GM18520 (cell line): ENCODE measurements around the gene OSTC.

Experiments
- ATAC-seq: cut with Tn5 transposase; IDR thresholded peaks from one replicate; pipeline ENCODE4 v1.9.1; 2021; ENCODE audit not compliant: unreplicated experiment

The OSTC gene

DNA sequence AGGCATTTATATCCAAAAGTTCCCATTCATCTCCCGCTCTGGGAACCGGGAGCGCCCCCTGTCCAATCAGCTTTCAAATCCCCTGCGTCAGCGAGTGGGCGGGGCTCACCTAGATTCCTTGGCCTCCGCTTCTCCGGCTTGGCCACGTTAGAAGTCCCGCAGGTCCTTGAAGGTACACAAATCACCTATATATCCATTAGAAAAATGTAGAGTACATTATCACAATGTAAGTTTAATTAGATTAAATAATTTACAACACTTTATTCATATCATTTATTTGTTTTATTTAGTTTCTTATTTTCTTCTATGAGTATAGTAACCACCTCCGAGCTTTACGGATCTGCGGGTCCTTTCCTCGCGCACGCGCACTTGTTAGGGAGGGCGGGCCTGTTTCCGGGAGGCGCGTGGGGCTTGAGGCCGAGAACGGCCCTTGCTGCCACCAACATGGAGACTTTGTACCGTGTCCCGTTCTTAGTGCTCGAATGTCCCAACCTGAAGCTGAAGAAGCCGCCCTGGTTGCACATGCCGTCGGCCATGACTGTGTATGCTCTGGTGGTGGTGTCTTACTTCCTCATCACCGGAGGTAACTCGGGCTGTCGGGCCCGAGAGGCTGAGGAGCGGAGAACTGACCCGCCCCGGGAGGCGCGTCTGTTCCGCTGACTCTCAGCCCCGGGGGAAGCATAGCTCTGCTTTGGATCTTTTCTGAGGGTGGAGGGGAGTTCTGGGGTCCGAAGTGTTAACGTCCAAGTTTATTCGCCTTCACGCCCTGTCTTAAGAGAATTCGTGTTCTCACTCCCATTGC, at the start of gene OSTC:
OSTC (plus strand) TSS at position 388 of the 802 bp plus-strand sequence; CDS start at position 445, 57 bp downstream.
- peak; percentile 90 for ATAC-seq

DNA sequence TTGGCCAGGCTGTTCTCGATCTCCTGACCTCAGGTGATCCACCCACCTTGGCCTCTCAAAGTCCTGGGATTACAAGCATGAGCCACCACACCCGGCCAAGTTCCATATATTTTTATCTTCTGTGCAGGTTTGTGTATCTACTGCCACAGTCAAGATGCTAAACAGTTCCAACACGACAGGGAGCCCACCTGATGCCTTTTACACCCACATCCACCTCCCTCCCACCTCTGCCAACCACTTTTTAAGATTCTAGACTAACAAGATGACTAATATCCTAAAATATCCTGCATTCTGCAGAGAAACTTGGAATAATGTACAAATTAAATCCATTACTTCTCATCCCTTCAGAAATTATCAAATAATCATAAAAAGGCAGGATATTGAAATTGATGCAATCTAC, 49.3 kb upstream of the OSTC start:
- ATAC-seq, result no peak

DNA sequence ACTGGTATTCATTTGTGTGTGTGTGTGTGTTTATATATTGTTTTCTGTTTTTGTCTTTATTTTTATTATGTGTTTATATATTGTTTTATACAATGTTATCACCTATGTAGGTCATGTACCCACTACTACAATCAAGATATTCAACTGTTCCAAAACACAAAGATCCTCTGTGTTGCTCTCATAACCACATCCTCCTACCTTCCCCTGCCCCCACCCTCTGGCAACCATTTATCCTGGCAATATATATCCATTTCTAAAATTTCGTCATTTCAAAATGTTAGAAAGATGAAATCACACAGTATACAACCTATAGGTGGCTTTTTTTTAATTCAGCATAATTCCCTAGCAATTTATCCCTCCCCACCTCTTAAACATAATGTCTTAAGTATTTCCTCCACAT, 48.9 kb upstream of the OSTC start:
- no peak for ATAC-seq

DNA sequence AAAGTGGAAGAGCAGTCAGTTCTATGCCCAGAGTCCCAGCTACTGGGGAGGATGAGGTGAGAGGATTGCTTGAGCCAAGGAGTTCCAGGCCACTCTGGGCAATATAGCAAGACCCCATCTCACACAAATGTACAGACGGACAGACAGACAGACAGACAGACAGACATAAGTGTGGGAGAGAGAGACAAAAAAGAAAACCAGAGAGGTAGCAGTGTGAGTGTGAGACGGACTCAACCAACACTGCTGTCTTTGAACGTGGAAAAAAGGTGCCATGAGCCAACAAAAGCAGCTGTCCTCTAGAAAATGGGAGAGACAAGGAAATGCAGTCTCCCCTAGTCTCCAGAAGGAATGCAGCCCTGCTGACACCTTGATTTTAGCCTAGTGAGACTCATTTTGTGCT, 48.2 kb upstream of the OSTC start:
- no peak for ATAC-seq

DNA sequence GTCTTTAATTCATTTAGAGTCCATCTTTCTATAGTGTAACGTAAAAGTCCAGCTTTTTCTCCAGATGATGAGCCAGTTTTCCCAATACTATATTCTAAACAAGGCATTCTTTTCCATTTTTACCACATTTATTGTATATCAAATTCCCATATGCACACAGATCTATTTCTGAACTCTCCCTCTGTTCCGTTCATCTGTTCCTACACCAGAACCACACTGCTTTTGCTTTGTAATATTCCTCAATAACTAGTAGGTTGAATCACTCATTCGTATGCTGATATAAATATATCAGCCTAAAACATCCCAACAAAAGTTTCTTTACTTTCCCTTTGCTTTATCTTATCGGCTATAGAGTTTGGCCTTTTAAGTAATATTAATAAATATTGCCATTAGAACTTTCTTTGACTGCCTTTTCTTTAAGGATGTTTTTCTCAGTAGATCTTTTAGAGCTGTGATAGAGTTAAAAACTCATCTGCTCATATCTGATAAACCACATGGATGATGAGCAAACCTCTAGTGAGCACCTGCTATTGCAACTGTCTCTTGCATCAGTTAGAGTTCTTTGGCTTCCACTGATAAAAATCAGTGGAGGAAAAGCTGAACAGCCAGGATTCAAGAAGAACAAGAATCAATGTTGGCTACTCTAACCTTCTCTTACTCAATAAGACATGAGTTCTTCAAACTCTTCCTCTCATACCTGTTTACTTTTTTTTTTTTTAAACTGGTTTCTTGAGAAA, 43.2 kb upstream of the OSTC start:
- ATAC-seq, result no peak

DNA sequence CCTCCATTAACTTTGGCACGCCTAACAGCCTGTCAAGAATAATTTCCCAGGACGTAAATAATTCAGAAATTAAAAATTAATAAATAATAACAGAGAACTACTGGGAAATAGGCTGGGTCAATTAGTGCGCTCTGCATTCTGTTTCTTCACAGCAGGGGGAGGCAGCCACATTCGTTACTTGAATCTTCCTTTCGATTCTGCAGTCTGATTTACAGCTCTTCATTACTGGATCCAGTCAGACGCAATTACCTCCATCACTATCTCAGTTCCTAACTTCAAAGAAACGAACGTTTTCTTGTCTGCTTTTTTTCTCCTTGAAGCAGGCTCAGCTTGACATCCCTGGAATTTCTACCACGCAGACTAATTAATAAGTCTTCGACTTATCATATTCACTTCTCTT, 39.0 kb upstream of the OSTC start:
- no peak for ATAC-seq

DNA sequence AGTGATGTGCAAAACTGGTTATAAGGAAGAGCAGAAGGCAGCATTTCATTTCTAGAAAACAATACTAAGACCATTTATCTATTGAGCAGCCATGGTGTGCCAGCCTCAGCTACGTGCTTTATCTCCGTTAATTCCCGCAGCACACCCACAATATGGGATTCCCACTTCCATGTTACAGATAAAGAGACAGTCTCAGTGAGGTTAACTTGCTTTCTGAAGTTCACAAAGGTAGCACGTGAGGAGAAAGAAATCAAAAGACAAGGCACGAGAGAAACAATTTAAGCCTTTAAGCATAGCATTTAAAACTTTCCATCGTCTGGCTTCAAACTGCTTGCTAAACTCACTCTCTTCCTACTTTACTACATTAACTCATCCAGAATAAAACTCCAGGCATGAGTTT, 38.0 kb upstream of the OSTC start:
- no peak for ATAC-seq

DNA sequence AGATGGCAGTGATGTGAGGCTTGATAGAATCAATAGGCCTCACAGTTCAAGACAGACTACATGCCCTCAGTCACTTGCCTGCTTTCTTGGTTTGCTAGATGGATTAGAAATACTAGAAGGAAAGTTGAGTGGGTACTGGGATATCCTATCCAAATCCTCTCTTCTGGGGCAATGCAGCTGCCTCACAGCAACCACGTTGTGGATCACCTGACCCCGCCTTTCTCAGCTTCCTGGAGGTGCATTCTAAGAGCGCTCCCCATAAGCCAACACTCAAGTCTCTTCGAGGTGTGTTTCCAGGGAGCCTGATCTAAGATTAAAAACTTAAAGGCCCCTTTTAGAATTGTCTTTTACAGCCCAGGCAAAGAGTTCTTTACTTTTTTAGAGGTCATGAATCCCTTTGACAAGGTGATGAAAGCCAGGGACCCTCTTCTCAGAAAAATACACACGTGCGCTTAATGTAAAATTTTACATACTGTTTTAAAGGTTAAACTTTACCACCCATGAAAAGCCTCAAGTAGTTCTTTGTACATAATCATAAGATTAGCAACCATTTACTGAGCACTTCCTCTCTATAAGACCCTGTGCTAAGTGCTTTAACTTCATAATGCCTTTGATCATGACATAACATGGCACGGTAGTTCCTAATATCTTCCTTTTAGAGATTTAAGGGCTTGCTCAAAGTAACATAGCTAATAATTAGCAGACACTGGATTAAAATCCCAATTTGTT, 30.9 kb upstream of the OSTC start:
- no peak for ATAC-seq

DNA sequence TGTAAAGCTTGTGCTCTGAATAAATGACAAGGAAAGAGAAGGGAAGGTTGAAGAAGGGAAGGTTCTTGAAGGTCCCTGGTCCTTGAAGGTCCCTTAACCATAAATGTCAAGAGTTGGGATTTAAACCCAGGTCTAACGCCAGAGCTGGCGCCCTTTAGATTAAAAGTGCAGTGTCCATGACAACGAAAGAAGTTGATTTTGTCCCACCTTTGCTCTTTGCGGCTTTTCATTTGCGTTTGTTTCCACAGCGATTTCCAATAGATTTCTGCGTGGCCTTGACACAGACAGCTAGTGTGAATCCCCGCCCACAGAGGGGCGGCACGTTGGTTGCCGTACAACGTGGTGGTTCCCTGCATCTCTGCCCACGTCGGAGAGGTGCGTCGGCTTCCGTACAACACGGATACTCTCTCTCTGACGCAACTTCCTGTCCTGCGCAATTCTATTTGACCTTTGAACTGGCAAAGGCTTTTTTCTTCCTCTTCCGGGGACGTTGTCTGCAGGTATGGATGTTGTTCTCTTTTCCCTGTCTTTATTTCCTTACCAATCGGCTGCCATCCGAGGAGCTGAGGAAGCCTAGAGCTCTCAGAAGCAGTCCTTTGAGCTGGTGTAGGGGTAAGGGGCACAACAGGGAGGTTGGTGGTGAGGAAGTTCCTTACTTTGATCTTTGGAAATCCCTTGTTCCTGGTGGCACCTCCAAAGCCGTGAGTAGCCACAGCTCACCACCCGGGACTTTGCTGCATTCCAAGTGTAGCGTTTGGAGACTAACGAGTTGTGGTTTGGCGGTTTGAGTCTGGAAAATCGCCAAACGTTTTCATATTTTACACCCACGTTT, 30.1 kb upstream of the OSTC start, which contains the start of gene RPL34:
RPL34 (plus strand) TSS at position 476 of the 832 bp plus-strand sequence. CDS start 1,384 bp downstream, outside the sequence.
- peak; percentile 99 for ATAC-seq

DNA sequence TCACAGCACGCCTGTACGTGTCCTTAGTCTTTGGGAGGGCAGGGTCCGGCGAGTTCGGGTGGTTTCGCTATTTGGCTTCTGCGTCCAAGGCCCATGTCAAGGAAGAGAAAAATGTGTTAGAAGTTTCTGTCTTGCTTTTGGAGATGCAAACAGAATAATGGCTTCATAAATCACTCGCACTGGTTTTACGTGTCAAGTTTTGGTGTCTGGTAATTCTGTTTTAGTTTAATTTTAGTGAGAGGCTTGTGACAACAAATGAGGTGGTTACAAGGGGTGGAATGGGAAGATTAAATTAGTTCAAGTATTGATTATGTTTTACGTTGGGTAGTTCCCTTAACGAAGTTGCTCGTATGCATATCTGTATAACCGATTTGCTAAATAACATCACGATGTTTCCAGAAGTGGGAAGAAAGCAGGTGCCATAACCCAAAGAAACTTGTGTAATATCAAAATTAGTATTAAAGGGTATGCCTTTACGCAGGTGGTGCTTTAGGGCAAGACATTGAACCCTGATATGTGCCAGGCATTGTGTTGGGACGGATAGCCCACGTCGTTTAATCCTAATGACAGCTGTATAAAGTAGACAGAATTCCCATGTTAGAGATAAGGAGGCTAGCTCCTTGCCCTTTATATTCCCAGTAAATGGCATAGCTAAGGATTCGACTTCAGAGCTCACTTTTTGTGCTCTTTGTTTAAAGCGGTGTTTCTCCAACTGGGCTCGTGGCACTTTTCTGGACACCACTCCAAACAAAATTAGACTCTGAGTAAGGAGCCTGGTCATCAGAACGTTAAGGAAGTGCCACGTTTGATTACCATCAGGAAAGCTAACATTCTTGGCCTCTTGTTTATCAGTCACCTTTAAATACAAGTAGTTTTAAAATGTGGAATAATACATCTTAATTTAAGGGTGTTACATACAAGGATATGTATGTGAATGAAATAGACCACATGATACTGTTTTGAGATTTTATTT, 29.2 kb upstream of the OSTC start:
- ATAC-seq, result no peak

DNA sequence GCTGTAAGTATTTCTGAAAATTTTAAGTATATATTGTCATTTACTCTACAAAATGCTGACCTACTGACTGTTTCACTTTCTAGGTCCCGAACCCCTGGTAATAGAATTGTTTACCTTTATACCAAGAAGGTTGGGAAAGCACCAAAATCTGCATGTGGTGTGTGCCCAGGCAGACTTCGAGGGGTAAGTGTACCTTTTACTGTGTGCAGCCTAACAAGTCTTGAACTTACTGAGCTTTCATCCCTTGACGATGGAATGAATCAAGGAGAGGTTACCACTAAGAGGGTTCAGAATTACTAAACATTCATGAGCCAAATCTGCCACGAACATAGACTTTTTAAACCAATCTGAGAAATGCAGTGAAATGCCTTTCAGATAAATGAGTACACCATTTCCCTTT, 28.4 kb upstream of the OSTC start:
- ATAC-seq, result no peak

DNA sequence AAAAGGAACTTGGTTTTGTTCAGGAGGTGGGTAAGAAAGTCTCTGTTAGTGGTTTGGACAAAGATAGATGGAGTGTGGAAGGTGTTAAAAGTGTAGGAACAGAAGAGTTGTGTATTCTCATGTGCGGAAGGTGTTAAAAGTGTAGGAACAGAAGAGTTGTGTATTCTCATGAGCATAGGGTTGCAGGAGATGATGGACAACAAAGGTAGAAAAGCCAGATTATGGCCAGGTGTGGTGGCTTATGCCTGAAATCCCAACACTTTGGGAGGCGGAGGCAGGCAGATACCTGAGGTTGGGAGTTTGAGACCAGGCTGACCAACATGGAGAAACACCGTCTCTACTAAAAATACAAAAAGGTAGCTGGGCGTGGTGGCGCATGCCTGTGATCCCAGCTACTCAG, 27.6 kb upstream of the OSTC start:
- ATAC-seq, result no peak

DNA sequence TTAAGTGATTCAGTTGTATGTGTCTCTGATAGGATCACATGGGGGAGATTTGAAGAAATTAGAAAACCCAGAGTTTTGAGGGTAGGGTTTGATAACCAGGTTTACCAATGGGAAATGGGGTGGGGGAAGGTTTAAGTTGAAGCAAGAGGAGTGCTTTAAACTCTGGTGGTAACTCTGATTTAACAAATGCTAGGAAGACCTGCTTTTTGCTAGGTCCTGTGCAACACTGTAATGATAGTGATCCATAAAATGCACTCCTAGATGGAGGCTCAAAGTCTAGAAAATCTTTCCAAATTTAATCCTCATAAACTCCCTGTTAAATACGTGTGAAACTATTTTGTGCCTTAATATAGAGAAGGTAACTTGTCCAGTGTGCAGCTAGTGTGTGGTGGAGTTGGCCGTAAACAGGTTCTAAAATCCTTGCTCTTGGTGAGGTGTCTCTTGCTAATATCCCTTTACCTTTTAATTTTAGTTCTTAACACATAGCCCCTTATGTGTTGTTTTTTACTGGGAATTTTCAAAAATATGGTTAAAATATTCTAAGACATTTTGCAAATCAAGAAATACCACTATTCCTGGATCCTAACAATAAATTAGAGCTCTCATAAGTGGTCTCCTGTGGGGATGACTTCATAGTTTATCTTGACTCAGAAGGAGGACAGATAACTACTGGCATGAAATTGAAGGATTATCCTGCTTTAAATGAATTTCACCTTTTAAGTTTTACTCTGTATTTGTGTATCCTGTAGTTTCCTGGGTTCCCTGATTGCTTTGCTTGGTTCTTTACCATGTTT, 25.9 kb upstream of the OSTC start:
- no peak for ATAC-seq

DNA sequence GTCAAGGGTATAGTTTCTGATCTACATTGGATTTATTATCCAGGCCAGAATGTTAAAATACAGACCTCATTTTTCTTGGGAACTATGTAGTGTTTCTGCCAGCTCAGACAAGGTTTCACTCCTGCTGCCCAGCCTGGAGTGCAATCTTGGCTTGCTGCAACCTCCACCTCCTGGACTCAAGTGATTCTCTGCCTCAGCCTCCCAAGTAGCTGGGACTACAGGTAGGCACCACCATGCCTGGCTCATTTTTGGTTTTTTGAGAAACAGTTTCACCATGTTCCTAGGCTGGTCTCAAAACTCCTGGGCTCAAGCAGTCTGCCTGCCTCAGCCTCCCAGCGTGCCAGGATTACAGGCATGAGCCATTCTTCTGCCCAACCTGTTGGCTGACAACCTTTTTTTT, 24.3 kb upstream of the OSTC start:
- ATAC-seq, result no peak

DNA sequence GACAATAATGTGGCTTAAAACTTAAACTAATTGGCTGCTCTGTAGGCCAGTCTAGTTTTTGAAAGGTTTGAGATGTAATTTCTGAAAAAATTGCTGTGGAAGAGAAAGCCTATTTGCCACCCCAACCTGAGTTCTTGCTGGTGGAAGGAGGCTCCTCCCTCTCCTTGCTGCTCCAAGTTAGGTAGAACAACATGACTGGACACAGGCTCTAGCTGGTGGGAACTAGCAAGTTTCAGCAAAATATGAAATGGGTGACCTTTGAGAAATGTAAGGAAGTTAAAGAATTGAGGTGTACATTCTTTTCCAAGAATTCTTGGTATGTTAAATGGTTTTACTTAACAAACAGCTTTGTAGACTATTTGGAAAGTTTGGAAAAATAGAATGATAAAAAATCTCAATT, 22.0 kb upstream of the OSTC start:
- ATAC-seq, result no peak

DNA sequence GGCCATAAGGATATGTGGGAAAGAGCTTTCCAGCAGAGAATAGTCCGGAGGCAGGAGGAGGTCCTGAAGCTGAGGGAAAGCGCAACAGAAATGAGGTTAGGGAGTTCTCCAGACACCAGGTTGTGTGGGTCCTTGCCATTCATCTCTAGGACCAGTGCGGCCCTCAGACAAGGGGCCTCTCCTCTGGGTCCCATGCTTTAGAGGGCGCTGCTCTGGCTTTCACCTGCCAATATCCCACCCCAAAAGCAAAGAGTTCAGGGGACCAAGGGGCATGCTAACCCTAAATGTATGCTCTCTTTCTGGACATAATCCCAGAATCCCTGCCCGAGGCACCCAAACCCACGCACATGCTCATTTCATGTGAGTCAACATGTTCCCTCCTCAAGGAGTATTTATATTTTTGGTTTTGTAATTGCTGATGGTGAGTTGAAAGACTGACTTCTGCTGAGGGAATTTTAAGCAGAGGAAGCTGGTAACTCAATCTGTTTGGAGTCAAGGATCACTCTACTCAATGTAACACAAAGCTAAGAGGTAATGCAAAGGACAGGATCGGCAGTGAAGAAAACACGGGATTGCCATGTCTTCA, 15.2 kb upstream of the OSTC start:
- no peak for ATAC-seq

DNA sequence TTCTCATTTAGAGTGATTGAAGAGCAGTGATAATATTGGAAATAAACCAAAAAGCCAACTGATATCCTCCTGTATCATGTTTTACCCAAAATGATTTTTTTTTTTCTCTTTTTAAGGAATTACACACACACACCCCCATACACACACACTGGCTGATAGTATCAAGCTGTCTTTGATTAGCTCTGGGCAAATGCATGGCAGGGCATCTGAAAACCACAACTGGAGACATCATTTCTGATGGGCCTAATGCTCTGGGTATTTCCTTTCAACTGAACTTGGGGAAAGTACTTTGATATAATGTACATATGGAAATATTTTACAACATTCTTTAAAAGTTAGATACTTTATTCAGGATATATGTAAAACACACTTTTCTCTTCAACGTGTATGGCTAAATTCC, 14.2 kb upstream of the OSTC start:
- no peak for ATAC-seq

DNA sequence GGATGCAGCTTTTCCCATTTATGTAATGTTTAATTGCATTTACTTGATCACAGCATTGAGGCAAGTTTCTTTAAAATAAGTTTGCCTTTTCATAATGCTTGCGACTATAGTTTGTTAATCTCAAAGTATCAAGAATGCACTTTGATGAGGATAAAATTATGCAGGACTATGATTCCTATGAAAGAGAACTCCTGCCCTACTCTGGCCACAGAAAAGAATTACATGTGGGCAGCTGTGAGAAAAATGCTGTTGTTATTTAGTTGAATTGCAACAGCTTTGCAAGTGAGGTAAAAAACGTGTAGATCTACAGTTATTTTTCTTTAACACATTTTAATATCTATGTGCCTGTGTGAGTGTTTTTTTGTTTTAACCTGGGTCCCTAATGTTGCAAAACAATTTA, 12.5 kb upstream of the OSTC start:
- no peak for ATAC-seq

DNA sequence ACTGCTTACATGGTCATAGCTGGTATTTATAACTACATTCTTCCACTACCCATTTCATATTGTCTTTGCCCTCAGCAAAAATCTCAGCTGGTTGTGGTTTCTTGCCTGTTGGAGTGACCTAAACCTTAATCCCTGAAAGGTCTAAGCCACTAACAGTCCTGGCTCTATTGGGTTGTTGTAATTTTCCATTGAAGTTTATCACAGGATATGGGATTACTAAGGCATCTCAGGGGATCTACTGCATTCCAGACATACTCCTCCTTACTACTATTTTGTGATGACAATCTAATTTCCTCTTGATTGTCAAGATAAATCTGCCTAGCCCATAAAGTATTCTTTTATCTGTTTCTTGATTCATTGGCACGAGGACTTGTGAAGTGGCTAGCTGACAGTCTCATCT, 6.2 kb upstream of the OSTC start:
- no peak for ATAC-seq
